ENCODE data around the gene PHKG1. TPM values are rescaled to one million over a fixed set of nuclear protein-coding genes. Genes with fewer than 3 reads are reported as not detected.
A peak's percentile ranks its signal among the peaks of the same experiment; 100 is the strongest.
"Not testable (repeated sequence)": the region's sequence is repeated elsewhere in the genome, so short reads cannot be mapped to it uniquely, and the experiment has no call there.

PHKG1 gene
- total RNA-seq, 4 donors from 2014 or later = 0.26 to 1.7 (median 0.94) TPM

DNA sequence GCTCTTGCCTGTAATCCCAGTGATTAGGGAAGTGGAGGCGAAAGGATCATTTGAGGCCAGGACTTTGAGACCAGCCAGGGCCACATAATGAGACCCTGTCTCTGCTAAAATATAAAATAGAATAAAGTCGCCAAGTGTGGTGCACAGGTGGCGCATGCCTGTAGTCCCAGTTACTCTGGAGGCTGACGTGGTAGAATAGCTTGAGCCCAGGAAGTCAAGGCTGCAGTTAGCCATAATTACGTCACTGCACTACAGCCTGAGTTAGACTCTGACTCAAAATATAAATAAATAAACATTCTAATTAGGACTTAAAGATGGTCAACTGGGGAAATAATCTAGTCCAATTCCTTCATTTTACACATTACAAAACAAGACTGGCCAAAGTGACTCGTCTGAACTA, 12.8 kb upstream of the PHKG1 start:
- Histone ChIP-seq H3K9me3 (no peaks in the 10 kb centered on the region), H3K27me3 (no peaks in the 10 kb centered on the region), H3K36me3 (peaks cover 38 to 41% (median 39%) of the 10 kb centered on the region in 4 donors), H3K4me3 (peak overlapping the region; percentile 76 to 92 (median 83)), H3K27ac (replicated peaks in 1 of 4) (peak overlapping the region; percentile 86 to 93 (median 92)), H3K4me1 (peaks cover 11 to 29% (median 23%) of the 10 kb centered on the region in 4 donors)
- no peak for DNase-seq (ENCODE audit: extremely low spot score)
- 21% methylated on average over 6 of the region's 6 CpGs for WGBS
- intact Hi-C loops (cut with DNase I) = no loop called here
- TF ChIP-seq EP300 (IDR thresholded peaks at IDR 0.05) (no peak), POLR2AphosphoS5 (IDR thresholded peaks at IDR 0.05) (no peak), POLR2A (IDR thresholded peaks at IDR 0.05; ENCODE audit: low read depth) (no peak)
- TF ChIP-seq, protein P1, sequence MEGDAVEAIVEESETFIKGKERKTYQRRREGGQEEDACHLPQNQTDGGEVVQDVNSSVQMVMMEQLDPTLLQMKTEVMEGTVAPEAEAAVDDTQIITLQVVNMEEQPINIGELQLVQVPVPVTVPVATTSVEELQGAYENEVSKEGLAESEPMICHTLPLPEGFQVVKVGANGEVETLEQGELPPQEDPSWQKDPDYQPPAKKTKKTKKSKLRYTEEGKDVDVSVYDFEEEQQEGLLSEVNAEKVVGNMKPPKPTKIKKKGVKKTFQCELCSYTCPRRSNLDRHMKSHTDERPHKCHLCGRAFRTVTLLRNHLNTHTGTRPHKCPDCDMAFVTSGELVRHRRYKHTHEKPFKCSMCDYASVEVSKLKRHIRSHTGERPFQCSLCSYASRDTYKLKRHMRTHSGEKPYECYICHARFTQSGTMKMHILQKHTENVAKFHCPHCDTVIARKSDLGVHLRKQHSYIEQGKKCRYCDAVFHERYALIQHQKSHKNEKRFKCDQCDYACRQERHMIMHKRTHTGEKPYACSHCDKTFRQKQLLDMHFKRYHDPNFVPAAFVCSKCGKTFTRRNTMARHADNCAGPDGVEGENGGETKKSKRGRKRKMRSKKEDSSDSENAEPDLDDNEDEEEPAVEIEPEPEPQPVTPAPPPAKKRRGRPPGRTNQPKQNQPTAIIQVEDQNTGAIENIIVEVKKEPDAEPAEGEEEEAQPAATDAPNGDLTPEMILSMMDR (IDR thresholded peaks at IDR 0.05) = no peak

DNA sequence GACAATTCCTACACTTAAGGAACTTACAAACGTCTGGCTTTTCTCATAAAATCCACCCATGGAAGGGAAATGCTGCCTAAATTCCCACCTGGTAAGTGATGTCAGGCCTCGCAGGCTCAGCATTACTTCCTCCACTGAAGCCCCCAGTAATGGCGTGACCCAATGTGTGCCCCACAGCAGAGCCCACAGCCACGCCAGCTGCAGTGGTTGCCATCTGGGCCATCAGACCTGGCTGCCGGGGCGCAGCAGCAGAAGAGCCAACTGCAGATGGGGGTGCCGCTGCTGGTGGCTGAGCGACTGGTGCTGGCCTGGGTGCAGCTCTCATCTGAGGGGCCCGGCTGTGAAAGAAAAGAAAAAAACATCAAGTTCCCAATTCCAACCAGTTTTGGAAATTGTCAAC, 11.4 kb upstream of the PHKG1 start:
- H3K4me3 ChIP-seq; DNase-seq (ENCODE audit: extremely low spot score); H3K27me3 ChIP-seq; H3K9me3 ChIP-seq; H3K27ac ChIP-seq (replicated peaks in 1 of 4); intact Hi-C loops (cut with DNase I): not testable (repeated sequence)
- Histone ChIP-seq H3K36me3 (peaks cover 51 to 54% (median 53%) of the 10 kb centered on the region in 4 donors), H3K4me1 (peaks cover 11 to 29% (median 23%) of the 10 kb centered on the region in 4 donors)
- 89% methylated on average over 9 of the region's 9 CpGs for WGBS

DNA sequence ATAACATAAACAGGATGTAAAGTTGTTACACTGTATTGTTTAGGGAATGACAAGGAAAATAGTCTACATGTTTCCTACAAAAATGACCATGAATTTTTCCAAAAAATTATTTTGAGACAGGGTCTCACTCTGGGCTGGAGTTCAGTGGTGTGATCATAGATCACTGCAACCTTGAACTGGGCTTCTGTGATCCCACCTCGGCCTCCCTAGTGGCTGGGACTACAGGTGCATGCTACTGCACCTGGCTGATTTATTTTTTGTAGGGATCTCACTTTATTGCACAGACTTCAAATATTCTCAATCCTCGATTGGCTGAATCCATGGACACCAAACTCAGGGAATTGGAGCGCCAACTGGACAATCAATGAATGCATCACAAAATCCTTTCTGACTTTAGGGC, 6.9 kb upstream of the PHKG1 start:
- 89% methylated on average over 3 of the region's 3 CpGs for WGBS
- intact Hi-C loops (cut with DNase I) = no loop called here
- no peak overlapping the region for H3K27ac ChIP-seq (replicated peaks in 1 of 4)
- H3K4me3 ChIP-seq = no peak overlapping the region
- H3K36me3 ChIP-seq = peaks cover 52 to 62% (median 58%) of the 10 kb centered on the region in 4 donors
- no peaks in the 10 kb centered on the region for H3K9me3 ChIP-seq
- DNase-seq (ENCODE audit: extremely low spot score) = no peak
- TF ChIP-seq, protein P1 (IDR thresholded peaks at IDR 0.05) = no peak
- TF ChIP-seq POLR2A (IDR thresholded peaks at IDR 0.05; ENCODE audit: low read depth) = no peak
- TF ChIP-seq EP300 (IDR thresholded peaks at IDR 0.05) = no peak
- no peak for TF ChIP-seq POLR2AphosphoS5 (IDR thresholded peaks at IDR 0.05)
- H3K4me1 ChIP-seq = peaks cover 6 to 18% (median 12%) of the 10 kb centered on the region in 4 donors
- H3K27me3 ChIP-seq = no peaks in the 10 kb centered on the region

DNA sequence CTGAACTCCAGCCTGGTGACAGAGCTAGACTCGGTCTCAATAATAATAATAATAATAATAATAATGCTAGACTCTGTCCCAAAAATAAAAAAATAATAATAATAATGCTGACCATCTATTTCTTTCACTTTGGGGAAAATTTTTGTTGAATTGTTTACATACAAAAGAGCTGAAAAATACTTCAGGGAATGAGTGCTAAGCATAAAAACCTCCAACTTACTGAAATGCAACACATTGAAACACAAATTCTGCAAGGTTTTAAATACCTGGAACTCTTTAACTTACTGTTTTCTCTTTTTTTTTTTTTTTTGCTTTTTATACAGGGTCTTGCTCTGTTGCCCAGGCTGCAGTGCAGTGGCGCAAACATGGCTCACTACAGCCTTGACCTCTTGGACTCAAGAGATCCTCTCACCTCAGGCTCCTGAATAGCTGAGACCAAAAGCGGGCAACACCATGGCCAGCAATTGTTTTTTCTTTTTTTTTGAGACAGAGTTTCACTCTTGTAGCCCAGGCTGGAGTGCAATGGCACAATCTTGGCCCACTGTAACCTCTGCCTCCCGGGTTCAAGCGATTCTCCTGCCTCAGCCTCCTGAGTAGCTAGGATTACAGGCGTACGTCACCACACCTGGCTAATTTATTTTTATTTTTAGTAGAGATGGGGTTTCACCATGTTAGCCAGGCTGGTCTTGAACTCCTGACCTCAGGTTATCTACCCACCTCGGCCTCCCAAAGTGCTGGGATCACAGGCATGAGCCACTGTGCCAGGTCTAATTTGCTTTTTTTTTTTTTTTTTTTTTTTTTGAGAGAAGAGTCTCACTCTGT, 5.6 kb upstream of the PHKG1 start:
- DNase-seq (ENCODE audit: extremely low spot score); H3K9me3 ChIP-seq; intact Hi-C loops (cut with DNase I); H3K4me3 ChIP-seq; H3K27ac ChIP-seq (replicated peaks in 1 of 4); H3K27me3 ChIP-seq: not testable (repeated sequence)
- H3K4me1 ChIP-seq = peaks cover under 1 to 12% (median 6%) of the 10 kb centered on the region in 4 donors
- 89% methylated on average over 8 of the region's 8 CpGs for WGBS
- H3K36me3 ChIP-seq = peaks cover 43 to 53% (median 46%) of the 10 kb centered on the region in 4 donors

DNA sequence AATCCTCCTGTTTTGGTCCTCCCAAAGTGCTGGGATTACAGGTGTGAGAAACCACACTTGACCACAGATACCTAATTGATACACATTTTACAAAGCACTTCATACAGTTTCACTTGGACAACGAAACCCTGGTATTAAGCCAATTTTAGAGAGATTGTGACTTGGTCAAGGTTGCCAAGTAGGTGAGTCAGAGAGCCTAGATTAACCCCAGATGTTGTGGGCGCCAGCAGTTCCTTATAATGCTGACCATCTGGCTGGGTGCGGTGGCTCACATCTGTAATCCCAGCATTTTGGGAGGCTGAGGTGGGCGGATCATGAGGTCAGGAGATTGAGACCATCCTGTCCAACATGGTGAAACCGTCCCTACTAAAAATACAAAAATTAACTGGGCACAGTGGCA, 4.9 kb upstream of the PHKG1 start:
- no peak for DNase-seq (ENCODE audit: extremely low spot score)
- intact Hi-C loops (cut with DNase I) = no loop called here

DNA sequence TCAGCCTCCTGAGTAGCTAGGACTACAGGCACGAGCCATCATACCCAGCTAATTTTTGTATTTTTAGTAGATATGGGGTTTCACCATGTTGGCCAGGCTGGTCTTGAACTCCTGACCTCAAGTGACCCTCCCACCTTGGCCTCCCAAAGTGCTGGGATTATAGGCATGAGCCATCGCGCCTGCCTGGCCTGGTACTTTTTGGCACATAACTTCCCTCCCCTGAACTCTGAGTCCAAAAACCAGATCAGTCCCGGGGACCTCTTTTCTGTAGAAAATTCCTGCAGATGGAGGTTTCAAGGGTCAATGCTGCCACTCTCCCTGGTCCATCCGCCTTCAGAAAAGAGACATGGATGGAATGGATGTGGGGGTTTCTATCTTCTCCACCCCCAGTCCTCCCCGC, 364 bp downstream of the PHKG1 start:
- H3K36me3 ChIP-seq = peaks cover 0 to 30% (median 14%) of the 10 kb centered on the region in 4 donors
- intact Hi-C loops (cut with DNase I); DNase-seq (ENCODE audit: extremely low spot score); H3K9me3 ChIP-seq; H3K27me3 ChIP-seq: not testable (repeated sequence)
- H3K27ac ChIP-seq (replicated peaks in 1 of 4) = peak overlapping the region; percentile 68 to 77 (median 71)
- peaks cover 24 to 36% (median 30%) of the 10 kb centered on the region in 4 donors for H3K4me1 ChIP-seq
- 42% methylated on average over 6 of the region's 6 CpGs for WGBS
- H3K4me3 ChIP-seq = peak overlapping the region; percentile 17 to 31 (median 22)

More for the DNA sequence above, 4.9 kb upstream of the PHKG1 start:
- Histone ChIP-seq H3K27ac (replicated peaks in 1 of 4) (no peak overlapping the region), H3K9me3 (no peaks in the 10 kb centered on the region), H3K4me1 (peaks cover 7 to 19% (median 13%) of the 10 kb centered on the region in 4 donors), H3K36me3 (peaks cover 36 to 46% (median 39%) of the 10 kb centered on the region in 4 donors), H3K4me3 (no peak overlapping the region), H3K27me3 (no peaks in the 10 kb centered on the region)
- TF ChIP-seq POLR2AphosphoS5 (IDR thresholded peaks at IDR 0.05) (peak; percentile 29 to 59), POLR2A (IDR thresholded peaks at IDR 0.05; ENCODE audit: low read depth) (no peak)
- WGBS = 60% methylated on average over 5 of the region's 5 CpGs
